ENCODE data around the gene TOX2.

DNA sequence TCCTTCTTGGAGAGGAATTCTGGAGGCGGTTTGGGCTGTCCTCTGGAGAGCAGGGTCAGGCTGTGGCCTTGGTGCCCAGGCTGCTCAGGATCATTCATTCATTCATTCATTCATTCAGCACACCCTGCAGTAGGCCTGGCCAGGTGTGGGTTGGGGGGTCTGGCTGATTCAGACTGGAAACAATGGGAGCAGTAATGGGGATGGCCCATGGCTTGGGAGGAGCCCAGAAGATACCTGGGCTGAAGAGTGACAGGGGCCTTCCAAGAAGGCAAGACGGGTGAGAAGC, 31.5 kb downstream of the TOX2 start:
- TF ChIP-seq, protein P1, sequence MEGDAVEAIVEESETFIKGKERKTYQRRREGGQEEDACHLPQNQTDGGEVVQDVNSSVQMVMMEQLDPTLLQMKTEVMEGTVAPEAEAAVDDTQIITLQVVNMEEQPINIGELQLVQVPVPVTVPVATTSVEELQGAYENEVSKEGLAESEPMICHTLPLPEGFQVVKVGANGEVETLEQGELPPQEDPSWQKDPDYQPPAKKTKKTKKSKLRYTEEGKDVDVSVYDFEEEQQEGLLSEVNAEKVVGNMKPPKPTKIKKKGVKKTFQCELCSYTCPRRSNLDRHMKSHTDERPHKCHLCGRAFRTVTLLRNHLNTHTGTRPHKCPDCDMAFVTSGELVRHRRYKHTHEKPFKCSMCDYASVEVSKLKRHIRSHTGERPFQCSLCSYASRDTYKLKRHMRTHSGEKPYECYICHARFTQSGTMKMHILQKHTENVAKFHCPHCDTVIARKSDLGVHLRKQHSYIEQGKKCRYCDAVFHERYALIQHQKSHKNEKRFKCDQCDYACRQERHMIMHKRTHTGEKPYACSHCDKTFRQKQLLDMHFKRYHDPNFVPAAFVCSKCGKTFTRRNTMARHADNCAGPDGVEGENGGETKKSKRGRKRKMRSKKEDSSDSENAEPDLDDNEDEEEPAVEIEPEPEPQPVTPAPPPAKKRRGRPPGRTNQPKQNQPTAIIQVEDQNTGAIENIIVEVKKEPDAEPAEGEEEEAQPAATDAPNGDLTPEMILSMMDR (conservative IDR thresholded peaks at IDR 0.05; ENCODE audit: low read depth, low read length), result no peak
- no peak for TF ChIP-seq EZH2 (IDR thresholded peaks at IDR 0.05; ENCODE audit: borderline replicate concordance, low read depth, low read length, poor library complexity, severe bottlenecking)

Data from A673 (cell line).